Brain microvascular endothelial cell (primary cell): ENCODE results near the gene COL16A1.
A peak's percentile ranks its signal among the peaks of the same experiment; 100 is the strongest.

Source experiments
- DNase-seq: peaks from one replicate; pipeline ENCODE4 v3.0.0-alpha.2; 2020
- H3K27ac ChIP-seq: fragments of 250-450 bp; sonication (Bioruptor Pico); 2 replicates; pipeline ENCODE4 v1.5.1; 2020; ENCODE audit warnings: mild to moderate bottlenecking, moderate library complexity
- H3K27me3 ChIP-seq: fragments of 250-450 bp; sonication (Bioruptor Pico); replicated peaks from 2 replicates; pipeline ENCODE4 v1.5.1; 2020; ENCODE audit warnings: mild to moderate bottlenecking
- H3K36me3 ChIP-seq: fragments of 250-450 bp; sonication (Bioruptor Pico); replicated peaks from 2 replicates; pipeline ENCODE4 v1.5.1; 2020; ENCODE audit warnings: mild to moderate bottlenecking
- H3K4me3 ChIP-seq: 2 replicates; pipeline ENCODE4 v1.5.1; 2011; ENCODE audit warnings: low read depth, mild to moderate bottlenecking, control low read depth, low read length, moderate library complexity
- CTCF ChIP-seq: IDR thresholded peaks from 2 replicates; pipeline ENCODE4 v1.5.1; 2011; ENCODE audit warnings: low read depth, mild to moderate bottlenecking, moderate library complexity, low read length, control low read depth, inconsistent platforms; ENCODE audit errors: missing control alignments
- in situ Hi-C: cut with HindIII; loops from 2 replicates; pipeline ENCODE4 v1.10.0; 2017; ENCODE audit warnings: low sequenced_read_pairs, low pct_ligation_motif_present

The COL16A1 gene

DNA sequence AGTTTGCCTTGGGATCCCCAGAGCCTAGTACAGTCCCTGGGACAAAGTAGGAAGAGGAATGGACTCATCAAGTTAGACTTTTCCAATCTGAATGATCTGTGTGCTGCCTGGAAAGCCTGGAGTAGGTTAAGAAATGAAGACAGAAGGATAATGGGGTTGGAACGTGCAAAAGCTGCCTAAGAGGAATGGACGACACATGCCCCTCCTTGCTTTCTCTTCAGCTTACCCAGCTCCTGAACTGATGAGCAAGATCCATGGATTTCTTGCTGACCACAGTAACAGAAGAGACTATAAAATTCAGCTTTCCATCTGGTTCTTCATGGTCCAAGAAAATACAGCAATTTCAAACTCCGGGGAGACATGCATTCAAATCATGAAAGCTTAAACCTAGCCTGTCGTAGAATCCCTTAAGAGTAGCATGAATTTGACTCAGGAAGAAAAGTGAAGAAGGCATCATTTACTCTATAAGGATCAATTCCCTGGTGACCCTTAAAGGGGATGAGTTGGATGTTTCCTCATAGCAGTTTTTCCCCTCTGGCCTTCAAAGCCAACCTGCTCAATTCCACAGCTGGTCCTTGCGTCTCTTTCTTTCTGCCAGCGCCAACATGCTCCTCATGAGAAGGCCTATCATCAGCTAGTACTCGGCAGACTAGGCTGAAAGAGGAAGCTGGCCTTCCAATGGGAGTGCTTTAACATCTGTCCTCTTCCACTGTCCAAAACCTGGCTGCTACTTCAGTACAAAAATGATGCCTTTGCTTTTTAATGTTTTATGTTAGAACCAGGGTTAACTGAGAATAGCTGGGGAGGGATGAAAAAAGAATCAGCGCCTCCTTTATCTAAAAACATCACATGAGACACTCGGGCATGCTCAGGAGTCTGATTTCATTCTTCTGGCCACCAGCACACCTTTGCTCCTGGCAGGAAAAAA is 53.4 kb downstream of the COL16A1 start:
- no peak for TF ChIP-seq CTCF
- H3K27ac ChIP-seq: no peak overlapping the region
- H3K4me3 ChIP-seq: no peak overlapping the region
- DNase-seq: no peak
- no peaks in the 10 kb centered on the region for H3K36me3 ChIP-seq
- in situ Hi-C loops: no loop called here
- H3K27me3 ChIP-seq: no peaks in the 10 kb centered on the region

- Histone ChIP-seq H3K27me3 (no peaks in the 10 kb centered on the region), H3K36me3 (no peaks in the 10 kb centered on the region), H3K4me3 (no peak overlapping the region), H3K27ac (no peak overlapping the region)
- DNase-seq: no peak
- no peak for TF ChIP-seq CTCF
- in situ Hi-C loops: no loop called here
Observed at GRCh38 chr1:31648641-31649357, 55.0 kb downstream of the COL16A1 start.

DNA sequence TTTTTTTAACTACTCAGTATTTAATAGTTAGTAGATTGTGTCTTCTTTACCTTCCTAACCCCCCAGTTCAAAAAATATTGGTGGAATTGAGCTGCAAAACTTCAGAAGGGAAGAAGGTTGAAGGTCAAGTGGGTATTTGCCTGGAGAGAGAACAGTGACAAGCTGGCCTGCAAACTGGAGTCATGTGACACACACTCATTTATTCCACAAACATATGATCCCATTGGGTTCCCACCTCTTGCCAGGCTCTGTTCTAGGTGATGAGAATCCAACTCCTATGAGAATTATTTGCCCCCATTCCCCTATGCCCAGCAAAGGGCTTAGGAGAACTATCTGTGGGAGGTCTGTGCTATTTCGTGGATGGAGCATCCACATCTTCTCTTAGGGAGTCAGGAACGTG is 55.6 kb downstream of the COL16A1 start:
- no peaks in the 10 kb centered on the region for H3K36me3 ChIP-seq
- H3K4me3 ChIP-seq: no peak overlapping the region
- no peak overlapping the region for H3K27ac ChIP-seq
- no peak for TF ChIP-seq CTCF
- no peaks in the 10 kb centered on the region for H3K27me3 ChIP-seq
- no peak for DNase-seq
- in situ Hi-C loops: no loop called here

DNA sequence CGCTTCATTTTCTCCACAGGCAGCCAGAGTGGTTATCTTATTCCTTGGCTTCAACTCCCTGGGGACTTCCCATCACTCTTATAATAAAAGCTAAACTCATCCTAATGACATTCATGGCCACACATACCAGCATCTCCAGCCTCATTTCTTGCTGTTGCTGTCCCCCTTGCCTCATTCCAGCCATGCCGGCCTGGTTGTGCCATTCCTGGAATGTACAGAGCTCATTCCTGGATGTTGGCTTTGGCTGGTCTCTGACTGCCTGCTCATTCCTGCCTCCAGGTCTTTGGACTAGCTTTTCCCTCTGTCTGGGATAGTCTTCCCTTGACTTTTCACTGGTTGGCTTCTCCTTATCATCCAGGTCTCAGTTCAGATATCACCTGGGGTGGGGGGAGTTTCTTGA is 56.7 kb downstream of the COL16A1 start:
- H3K27ac ChIP-seq: no peak overlapping the region
- H3K4me3 ChIP-seq: no peak overlapping the region
- no peaks in the 10 kb centered on the region for H3K36me3 ChIP-seq
- peak; percentile 56 for DNase-seq
- no peak for TF ChIP-seq CTCF
- in situ Hi-C loops: no loop called here
- no peaks in the 10 kb centered on the region for H3K27me3 ChIP-seq

DNA sequence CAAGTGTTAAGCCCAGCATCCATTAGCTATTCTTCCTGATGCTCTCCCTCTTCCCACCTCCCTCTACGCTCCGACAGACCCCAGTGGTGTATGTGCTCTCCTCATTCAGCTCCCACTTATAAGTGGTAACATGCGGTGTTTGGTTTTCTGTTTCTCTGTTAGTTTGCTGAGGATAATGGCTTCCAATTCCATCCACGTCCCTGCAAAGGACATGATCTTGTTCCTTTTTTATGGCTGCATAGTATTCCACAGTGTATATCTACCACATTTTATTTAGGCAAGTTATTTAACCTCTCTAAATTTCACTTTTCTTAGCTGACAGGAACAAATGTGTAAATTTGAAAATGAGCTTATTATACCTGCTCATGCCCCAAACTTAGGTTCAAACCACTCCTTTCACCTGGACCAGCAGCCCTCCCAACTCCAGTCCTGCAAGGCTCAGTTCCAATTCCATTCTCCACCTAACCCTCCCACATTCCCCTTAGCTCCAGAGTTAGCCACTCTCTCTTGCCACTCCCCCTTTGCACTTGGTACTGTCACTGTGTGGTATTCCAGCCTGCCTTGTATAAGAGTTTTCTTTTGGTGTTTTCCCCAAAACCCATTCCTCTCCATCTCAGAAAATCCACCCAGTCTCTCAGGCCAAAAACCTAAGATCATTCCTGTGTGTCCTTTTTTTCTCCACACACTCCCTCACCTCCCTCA is 57.4 kb downstream of the COL16A1 start:
- TF ChIP-seq CTCF: no peak
- H3K36me3 ChIP-seq: no peaks in the 10 kb centered on the region
- H3K27ac ChIP-seq: no peak overlapping the region
- in situ Hi-C loops: no loop called here
- H3K4me3 ChIP-seq: no peak overlapping the region
- no peak for DNase-seq
- H3K27me3 ChIP-seq: no peaks in the 10 kb centered on the region
